ENCODE data around the gene PGGHG.

DNA sequence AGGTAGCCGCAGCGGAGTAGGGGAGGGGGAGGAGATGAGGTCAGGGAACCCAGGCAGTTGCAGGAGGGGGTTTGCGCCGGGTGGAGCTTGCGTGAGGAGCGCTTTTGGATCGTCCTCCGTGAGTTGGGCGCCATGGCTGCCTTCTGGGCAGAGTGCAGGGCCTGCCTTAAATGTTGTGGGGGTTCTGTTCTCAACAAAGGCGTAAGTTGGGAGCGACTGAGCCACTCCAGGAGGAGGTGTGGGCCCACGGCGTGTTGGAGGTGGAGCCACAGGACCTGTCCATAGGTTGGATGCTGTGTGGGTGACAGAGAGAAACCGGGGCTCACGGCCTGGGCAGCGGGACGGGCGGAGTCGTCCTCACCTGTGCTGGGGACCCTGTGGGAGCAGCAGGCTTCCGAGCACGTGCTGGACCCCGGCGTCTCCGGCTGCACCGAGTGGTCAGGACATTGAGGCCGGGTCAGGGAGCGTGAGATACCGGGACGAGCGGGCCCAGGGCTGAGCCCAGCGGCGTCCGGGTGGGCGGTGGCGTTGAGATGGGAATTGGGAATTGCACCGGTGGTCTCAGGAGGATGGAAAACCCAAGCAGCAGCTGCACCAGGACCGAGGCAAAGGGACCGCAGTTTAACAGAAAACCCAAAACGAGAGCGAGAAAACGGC, 977 bp upstream of the PGGHG start:
- TF ChIP-seq, protein P1, sequence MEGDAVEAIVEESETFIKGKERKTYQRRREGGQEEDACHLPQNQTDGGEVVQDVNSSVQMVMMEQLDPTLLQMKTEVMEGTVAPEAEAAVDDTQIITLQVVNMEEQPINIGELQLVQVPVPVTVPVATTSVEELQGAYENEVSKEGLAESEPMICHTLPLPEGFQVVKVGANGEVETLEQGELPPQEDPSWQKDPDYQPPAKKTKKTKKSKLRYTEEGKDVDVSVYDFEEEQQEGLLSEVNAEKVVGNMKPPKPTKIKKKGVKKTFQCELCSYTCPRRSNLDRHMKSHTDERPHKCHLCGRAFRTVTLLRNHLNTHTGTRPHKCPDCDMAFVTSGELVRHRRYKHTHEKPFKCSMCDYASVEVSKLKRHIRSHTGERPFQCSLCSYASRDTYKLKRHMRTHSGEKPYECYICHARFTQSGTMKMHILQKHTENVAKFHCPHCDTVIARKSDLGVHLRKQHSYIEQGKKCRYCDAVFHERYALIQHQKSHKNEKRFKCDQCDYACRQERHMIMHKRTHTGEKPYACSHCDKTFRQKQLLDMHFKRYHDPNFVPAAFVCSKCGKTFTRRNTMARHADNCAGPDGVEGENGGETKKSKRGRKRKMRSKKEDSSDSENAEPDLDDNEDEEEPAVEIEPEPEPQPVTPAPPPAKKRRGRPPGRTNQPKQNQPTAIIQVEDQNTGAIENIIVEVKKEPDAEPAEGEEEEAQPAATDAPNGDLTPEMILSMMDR (IDR thresholded peaks at IDR 0.05; ENCODE audit: poor library complexity, severe bottlenecking) = no peak
- no peak for TF ChIP-seq RAD21 (conservative IDR thresholded peaks at IDR 0.05)
- TF ChIP-seq MXI1 (conservative IDR thresholded peaks at IDR 0.05; ENCODE audit: poor library complexity, severe bottlenecking) = no peak
- no peak for TF ChIP-seq POLR2AphosphoS5 (IDR thresholded peaks at IDR 0.05)

Data from neural cell (in vitro differentiated cells).